Tibial nerve (tissue), 4 donors: ENCODE results near the gene CREB3L1.

ENCODE experiments used
- EP300 ChIP-seq, 2 donors: sonication (generic); formaldehyde crosslinking; IDR thresholded peaks; one replicate each; pipeline ENCODE4 v1.6.1; 2017; ENCODE audit warnings: antibody characterized with exemption in 2 of 2, mild to moderate bottlenecking in 1 of 2
- POLR2A ChIP-seq, 2 donors: fragments of 450-650 bp; IDR thresholded peaks; one replicate each; pipeline ENCODE4 v1.6.1; 2017; ENCODE audit warnings: antibody characterized with exemption in 2 of 2, mild to moderate bottlenecking in 2 of 2, moderate library complexity in 2 of 2
- TF ChIP-seq, protein P1 (sequence below), 5 experiments: fragments of 200-600 bp in 3 of 5; fragments of 450-650 bp in 2 of 5; sonication (generic) in 3 of 5; IDR thresholded peaks; one replicate each; pipeline ENCODE4 v1.5.1; 2016 to 2019; ENCODE audit warnings: antibody characterized with exemption in 5 of 5, mild to moderate bottlenecking in 3 of 5, moderate library complexity in 2 of 5

DNA sequence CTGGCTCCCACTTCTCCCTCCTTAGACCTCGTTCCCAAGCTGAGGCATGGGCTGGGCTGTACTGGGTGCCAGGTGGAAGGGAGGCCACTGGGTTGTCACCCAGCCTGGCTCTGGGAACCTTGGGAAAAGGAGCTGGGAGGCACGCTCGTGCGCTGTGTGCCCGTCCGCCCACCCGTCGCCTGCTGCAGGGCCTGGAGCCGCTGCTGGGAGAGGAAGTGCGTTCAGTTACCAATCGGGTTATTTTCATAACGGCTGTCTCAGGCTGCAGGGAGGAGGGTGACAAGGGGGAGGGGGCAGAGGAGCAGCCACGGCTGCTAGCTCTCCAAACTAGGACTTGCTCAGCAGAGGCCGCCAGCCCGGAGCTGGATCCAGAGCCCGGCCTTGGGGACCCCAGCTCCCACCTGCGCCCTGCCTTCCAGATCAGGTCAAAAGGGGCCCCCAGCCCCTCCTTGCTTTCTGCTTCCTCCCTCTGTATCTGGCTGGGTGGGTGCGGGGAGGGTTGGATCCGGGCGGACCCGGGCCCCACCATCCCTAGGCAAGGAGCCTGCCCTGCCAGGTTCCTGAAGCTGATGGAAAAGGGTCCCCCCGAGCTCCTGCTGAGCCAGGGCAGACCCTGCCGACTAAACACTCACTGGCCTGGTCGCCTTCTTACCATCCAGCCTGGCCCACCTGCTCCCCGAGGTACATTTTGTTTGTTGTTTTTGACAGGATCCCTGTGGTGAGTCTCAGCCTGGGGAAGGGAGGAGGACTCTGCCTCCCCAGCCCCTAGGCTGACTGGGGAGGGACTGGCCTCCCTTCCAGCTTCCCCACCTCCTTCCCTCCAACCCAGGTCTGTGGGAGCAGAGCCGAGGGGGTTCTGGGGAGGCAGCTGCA lies 84.1 kb downstream of the CREB3L1 start:
- TF ChIP-seq, protein P1, sequence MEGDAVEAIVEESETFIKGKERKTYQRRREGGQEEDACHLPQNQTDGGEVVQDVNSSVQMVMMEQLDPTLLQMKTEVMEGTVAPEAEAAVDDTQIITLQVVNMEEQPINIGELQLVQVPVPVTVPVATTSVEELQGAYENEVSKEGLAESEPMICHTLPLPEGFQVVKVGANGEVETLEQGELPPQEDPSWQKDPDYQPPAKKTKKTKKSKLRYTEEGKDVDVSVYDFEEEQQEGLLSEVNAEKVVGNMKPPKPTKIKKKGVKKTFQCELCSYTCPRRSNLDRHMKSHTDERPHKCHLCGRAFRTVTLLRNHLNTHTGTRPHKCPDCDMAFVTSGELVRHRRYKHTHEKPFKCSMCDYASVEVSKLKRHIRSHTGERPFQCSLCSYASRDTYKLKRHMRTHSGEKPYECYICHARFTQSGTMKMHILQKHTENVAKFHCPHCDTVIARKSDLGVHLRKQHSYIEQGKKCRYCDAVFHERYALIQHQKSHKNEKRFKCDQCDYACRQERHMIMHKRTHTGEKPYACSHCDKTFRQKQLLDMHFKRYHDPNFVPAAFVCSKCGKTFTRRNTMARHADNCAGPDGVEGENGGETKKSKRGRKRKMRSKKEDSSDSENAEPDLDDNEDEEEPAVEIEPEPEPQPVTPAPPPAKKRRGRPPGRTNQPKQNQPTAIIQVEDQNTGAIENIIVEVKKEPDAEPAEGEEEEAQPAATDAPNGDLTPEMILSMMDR (IDR thresholded peaks at IDR 0.05): no peak
- TF ChIP-seq POLR2A (IDR thresholded peaks at IDR 0.05) (peak in 1 of 2 donors; percentile 19), EP300 (IDR thresholded peaks at IDR 0.05) (peak in 1 of 2 donors; percentile 12)
